GM20000 (cell line): ENCODE data around the gene GOSR2.

Source experiments
- DNase-seq: peaks from one replicate; pipeline ENCODE4 v3.0.0; 2012; ENCODE audit warnings: low spot score
- TF ChIP-seq, protein P1 (sequence below): IDR thresholded peaks from 2 replicates; pipeline ENCODE4 v1.5.1; 2012; ENCODE audit warnings: mild to moderate bottlenecking, control low read depth; ENCODE audit errors: extremely low read depth, missing control alignments

GOSR2 gene

DNA sequence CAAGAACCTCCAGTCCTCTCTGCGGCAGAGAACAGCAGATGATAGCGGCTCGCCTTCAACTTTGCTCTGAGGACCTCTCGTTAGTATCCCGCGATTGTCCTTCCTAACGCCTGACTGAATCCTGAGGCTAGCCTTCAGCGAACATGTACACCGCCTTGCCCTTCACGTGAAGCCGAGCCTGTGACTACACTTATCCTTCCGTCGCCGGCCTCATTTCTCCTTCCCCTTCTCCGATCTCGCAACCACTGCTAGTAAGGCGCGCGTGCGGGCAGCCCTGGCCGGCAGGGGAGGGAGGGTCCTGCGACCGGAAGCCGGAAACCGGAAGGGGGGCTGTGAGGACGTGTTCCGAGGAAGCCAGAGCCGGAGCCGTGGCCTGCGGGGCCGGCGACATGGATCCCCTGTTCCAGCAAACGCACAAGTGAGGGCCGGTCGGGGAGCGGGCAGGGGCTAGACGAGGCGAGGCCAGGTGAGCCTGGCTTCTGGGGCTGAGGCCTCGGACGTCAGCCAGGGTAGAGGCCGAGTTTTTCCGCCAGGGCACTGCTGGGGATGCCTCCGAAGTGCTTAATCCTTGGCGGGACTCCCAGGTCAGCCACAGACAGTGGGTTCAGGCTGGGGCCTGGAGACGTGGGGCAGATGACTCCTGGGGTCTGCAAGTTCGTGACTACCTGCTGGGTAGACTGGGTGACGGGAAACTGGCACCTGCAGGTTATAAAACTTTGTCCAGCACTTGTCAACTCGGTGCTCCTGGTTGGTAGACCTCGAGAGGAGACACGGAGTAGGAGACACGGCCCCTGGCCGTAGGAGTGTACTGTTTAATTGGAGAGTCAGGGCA, at the start of gene GOSR2:
GOSR2 (plus strand) TSS at position 357 of the 832 bp plus-strand sequence; CDS start at position 390, 33 bp downstream.
- peak; percentile 92 for DNase-seq
- TF ChIP-seq, protein P1, sequence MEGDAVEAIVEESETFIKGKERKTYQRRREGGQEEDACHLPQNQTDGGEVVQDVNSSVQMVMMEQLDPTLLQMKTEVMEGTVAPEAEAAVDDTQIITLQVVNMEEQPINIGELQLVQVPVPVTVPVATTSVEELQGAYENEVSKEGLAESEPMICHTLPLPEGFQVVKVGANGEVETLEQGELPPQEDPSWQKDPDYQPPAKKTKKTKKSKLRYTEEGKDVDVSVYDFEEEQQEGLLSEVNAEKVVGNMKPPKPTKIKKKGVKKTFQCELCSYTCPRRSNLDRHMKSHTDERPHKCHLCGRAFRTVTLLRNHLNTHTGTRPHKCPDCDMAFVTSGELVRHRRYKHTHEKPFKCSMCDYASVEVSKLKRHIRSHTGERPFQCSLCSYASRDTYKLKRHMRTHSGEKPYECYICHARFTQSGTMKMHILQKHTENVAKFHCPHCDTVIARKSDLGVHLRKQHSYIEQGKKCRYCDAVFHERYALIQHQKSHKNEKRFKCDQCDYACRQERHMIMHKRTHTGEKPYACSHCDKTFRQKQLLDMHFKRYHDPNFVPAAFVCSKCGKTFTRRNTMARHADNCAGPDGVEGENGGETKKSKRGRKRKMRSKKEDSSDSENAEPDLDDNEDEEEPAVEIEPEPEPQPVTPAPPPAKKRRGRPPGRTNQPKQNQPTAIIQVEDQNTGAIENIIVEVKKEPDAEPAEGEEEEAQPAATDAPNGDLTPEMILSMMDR = no peak

DNA sequence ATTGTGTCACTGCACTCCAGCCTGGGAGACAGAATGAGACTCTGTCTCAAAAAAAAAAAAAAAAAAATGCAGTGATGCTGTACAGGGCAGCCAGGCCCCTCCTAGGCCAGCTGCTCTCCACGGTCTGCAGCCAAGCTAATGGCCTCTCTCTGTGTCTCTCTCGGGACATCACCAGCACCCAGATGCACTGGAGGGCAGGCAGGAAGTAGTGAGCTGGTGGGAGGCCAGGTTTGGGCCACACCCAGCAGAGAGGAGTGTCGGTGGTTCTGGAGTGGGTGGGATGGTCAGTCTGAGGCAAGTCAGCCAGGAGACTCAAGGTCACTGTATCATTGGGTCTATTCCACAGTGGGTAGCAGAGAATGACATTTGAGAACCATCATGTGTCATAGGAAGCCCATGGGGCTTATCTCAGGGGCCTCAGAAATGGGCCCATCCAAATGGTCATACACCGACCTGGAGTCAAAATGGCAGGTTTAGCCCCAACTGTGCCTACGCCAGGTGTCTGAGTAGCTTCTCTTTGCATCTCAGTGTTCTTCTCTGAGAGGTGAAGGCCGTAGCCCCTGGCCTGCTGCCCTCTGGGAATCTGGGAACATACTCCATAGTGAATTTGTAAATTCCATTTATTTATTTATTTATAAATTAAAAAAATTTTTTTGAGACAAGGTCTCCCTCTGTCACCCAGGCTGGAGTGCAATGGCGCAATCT, 48.9 kb upstream of the GOSR2 start:
- DNase-seq = no peak
- TF ChIP-seq, protein P1 = no peak

DNA sequence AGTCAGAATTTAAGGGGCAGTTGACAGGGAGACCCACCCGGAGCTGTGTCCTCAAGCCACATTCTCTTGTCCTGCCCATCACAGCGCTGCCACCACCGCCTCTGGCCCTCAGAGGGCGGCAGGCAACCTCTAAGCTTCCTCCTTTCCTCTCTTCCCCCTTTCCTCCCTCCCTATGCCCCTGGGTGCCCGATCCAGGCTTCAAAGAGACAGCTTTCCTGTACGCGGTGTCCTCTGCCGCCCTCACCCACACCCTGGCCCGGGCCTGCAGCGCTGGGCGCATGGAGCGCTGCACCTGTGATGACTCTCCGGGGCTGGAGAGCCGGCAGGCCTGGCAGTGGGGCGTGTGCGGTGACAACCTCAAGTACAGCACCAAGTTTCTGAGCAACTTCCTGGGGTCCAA, 48.1 kb upstream of the GOSR2 start:
- no peak for DNase-seq
- TF ChIP-seq, protein P1 = no peak

DNA sequence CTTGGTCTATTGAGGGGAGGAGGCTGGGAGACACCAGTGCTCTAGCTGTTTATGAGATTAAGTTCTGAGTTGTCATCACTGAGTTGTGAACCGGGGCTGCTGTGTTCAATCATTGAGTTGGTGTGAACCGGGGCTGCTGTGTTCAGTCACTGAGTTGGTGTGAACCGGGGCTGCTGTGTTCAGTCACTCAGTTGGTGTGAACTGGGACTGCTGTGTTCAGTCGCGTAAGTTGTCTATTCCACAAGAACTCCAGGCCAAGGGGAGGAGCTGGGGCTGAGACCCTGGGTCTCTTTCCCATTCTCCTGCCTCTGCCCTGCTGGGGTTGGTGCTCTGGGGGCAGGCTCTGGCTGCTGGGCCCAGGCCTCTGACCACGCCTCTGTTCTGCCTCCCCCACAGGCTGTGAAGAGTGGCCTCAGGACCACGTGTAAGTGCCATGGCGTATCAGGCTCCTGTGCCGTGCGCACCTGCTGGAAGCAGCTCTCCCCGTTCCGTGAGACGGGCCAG, 47.1 kb upstream of the GOSR2 start:
- no peak for DNase-seq
- TF ChIP-seq, protein P1 = no peak

DNA sequence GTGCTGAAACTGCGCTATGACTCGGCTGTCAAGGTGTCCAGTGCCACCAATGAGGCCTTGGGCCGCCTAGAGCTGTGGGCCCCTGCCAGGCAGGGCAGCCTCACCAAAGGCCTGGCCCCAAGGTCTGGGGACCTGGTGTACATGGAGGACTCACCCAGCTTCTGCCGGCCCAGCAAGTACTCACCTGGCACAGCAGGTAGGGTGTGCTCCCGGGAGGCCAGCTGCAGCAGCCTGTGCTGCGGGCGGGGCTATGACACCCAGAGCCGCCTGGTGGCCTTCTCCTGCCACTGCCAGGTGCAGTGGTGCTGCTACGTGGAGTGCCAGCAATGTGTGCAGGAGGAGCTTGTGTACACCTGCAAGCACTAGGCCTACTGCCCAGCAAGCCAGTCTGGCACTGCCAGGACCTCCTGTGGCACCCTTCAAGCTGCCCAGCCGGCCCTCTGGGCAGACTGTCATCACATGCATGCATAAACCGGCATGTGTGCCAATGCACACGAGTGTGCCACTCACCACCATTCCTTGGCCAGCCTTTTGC, 46.5 kb upstream of the GOSR2 start:
- no peak for DNase-seq
- TF ChIP-seq, protein P1 = peak; percentile 26

DNA sequence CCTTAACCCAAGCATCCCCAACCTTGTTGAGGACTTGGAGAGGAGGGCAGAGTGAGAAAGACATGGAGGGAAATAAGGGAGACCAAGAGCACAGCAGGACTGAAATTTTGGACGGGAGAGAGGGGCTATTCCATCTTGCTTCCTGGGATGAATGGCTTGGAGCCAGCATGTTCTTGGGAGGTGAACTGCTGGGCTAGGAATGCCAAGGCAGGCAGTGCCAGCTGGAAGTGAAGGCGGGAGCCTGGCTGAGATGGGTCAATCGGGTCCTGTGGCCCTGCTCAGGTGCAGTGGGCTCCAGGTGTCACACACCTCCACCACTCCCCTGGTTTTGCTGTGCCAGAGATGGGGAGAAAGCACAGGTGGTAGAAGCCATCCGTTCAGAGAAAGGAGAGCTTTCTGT, 46.0 kb upstream of the GOSR2 start:
- TF ChIP-seq, protein P1 = no peak
- no peak for DNase-seq

DNA sequence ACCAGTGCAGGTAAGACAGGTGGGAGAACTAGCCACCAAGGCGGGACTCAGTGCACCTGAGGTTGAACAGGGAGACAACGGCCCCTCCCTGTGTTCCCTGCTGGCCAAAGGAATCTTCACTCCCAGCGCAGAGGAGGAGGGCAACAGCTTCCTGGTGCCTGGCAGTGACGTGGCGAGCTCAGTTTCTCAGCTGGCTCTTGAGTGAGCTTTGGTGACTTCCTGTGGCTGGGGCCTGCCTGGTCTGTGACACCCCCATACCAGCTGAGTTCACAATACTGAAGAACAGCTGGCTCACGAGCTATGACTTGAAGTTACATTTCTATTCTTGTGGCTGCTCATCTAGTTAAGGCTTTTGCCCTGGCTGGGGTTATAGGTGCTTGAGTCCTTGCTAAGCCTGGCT, 45.5 kb upstream of the GOSR2 start:
- no peak for DNase-seq
- TF ChIP-seq, protein P1 = no peak
